Measurements from ENCODE around the gene CTSE.
"Not testable (repeated sequence)": the region's sequence is repeated elsewhere in the genome, so short reads cannot be mapped to it uniquely, and the experiment has no call there.

The CTSE gene

GRCh38 chr1:206013026-206013795, 10.5 kb downstream of the CTSE start:
- no peak for DNase-seq

- DNase-seq = no peak
Measured at GRCh38 chr1:206012086-206012859, 11.4 kb downstream of the CTSE start.

- no peak for DNase-seq
Measured at GRCh38 chr1:206011057-206011456, 12.6 kb downstream of the CTSE start.

- DNase-seq = no peak
Measured at GRCh38 chr1:206010060-206010459, 13.6 kb downstream of the CTSE start.

GRCh38 chr1:206006946-206007345, 16.7 kb downstream of the CTSE start:
- no peak for DNase-seq

GRCh38 chr1:206005778-206006180, 17.9 kb downstream of the CTSE start:
- no peak for DNase-seq

GRCh38 chr1:206005234-206005633, 18.5 kb downstream of the CTSE start:
- no peak for DNase-seq

- DNase-seq = peak; percentile 12
Measured at GRCh38 chr1:206004826-206005225, 18.9 kb downstream of the CTSE start.

- no peak for DNase-seq
Measured at GRCh38 chr1:206003854-206004800, 19.6 kb downstream of the CTSE start.

GRCh38 chr1:206002871-206003801, 20.6 kb downstream of the CTSE start, which contains the start of gene RAB7B:
RAB7B (minus strand) TSS chr1:206003395; CDS start chr1:205994135, 9,260 bp downstream.
- DNase-seq = no peak

GRCh38 chr1:206002160-206002559, 21.5 kb downstream of the CTSE start:
- no peak for DNase-seq

GRCh38 chr1:206001476-206001888, 22.2 kb downstream of the CTSE start:
- DNase-seq = no peak

GRCh38 chr1:206000641-206001339, 22.9 kb downstream of the CTSE start:
- no peak for DNase-seq

GRCh38 chr1:205998457-205999241, 25.0 kb downstream of the CTSE start:
- DNase-seq = no peak

- DNase-seq = not testable (repeated sequence)
Measured at GRCh38 chr1:205996641-205997040, 27.1 kb downstream of the CTSE start.

- no peak for DNase-seq
Measured at GRCh38 chr1:205994346-205994745, 29.3 kb downstream of the CTSE start.

GRCh38 chr1:205993068-205993467, 30.6 kb downstream of the CTSE start:
- no peak for DNase-seq

- no peak for DNase-seq
Measured at GRCh38 chr1:205992218-205992882, 31.3 kb downstream of the CTSE start.

GRCh38 chr1:205991237-205991636, 32.5 kb downstream of the CTSE start:
- no peak for DNase-seq

- DNase-seq = no peak
Measured at GRCh38 chr1:205990226-205990625, 33.5 kb downstream of the CTSE start.

Measured in COR-L47 (cell line).